Endodermal cell (in vitro differentiated cells): ENCODE data around the gene DSCAML1. TPM values are rescaled to one million over a fixed set of nuclear protein-coding genes. Genes with fewer than 3 reads are reported as not detected.
A peak's percentile ranks its signal among the peaks of the same experiment; 100 is the strongest.

ENCODE experiments used
- DNase-seq: peaks from one replicate; pipeline ENCODE4 v3.0.0-alpha.2; 2017
- H3K27ac ChIP-seq: 2 replicates; pipeline ENCODE4 v1.5.1; 2013; ENCODE audit warnings: mild to moderate bottlenecking, low read depth, low read length, moderate library complexity
- H3K27me3 ChIP-seq: 2 replicates; pipeline ENCODE4 v1.6.1; 2013; ENCODE audit warnings: mild to moderate bottlenecking, low read length, moderate library complexity; ENCODE audit not compliant: insufficient read depth, control insufficient read depth, poor library complexity, severe bottlenecking
- H3K36me3 ChIP-seq: 2 replicates; pipeline ENCODE4 v1.7.0; 2013; ENCODE audit warnings: mild to moderate bottlenecking, low read length, moderate library complexity; ENCODE audit not compliant: control insufficient read depth, insufficient read depth
- H3K4me1 ChIP-seq: one replicate; pipeline ENCODE4 v1.7.0; 2013; ENCODE audit warnings: low read length; ENCODE audit not compliant: control insufficient read depth, insufficient read depth
- H3K4me3 ChIP-seq: 2 replicates; pipeline ENCODE4 v1.5.1; 2013; ENCODE audit warnings: mild to moderate bottlenecking, low read length, moderate library complexity
- H3K9ac ChIP-seq: 2 replicates; pipeline ENCODE4 v1.6.1; 2013; ENCODE audit warnings: mild to moderate bottlenecking, low read length, moderate library complexity; ENCODE audit not compliant: poor library complexity, severe bottlenecking; ENCODE audit errors: extremely low read depth
- H3K9me3 ChIP-seq: 2 replicates; pipeline ENCODE4 v1.6.1; 2013; ENCODE audit warnings: mild to moderate bottlenecking, low read length, moderate library complexity; ENCODE audit not compliant: control insufficient read depth
- H3K27ac Mint-ChIP-seq: 2 replicates; pipeline ENCODE4 v1.8.0; 2020; ENCODE audit warnings: mixed read lengths
- H3K27me3 Mint-ChIP-seq: 2 replicates; pipeline ENCODE4 v1.8.0; 2021; ENCODE audit warnings: mild to moderate bottlenecking, mixed read lengths; ENCODE audit not compliant: insufficient read depth
- H3K36me3 Mint-ChIP-seq: 2 replicates; pipeline ENCODE4 v1.8.0; 2020; ENCODE audit warnings: low read depth, mixed read lengths
- H3K4me1 Mint-ChIP-seq: 2 replicates; pipeline ENCODE4 v1.8.0; 2020; ENCODE audit warnings: mixed read lengths
- H3K4me3 Mint-ChIP-seq: 2 replicates; pipeline ENCODE4 v1.8.0; 2020; ENCODE audit warnings: mild to moderate bottlenecking, moderate library complexity, mixed read lengths
- H3K9me3 Mint-ChIP-seq: 2 replicates; pipeline ENCODE4 v1.8.0; 2020; ENCODE audit warnings: mild to moderate bottlenecking, mixed read lengths
- WGBS, 2 experiments: methylation state at CpG; one replicate each; pipeline versions ENCODE4 v1.1.5 to v1.1.7; 2013; ENCODE audit warnings: missing lambda C conversion rate in 2 of 2, mixed read lengths in 1 of 2; ENCODE audit not compliant: insufficient coverage in 1 of 2, insufficient read length in 1 of 2; 5-methylcytosine and 5-hydroxymethylcytosine counted together
- total RNA-seq, 2 donors: library from RNA; stranded (reverse); fragmentation: NEBNext Ultra II Directional in 1 of 2; extraction: Animal tissue kit (Norgen Biotek cat#: 25700) in 1 of 2; gene quantifications; 2 replicates in 1 of 2; 3 replicates in 1 of 2; pipeline ENCODE4 v1.2.1, GENCODE V29; 2021
- TF ChIP-seq, protein P1 (sequence below): fragments of 200-600 bp; sonication (generic); conservative IDR thresholded peaks from 2 replicates; pipeline ENCODE4 v1.5.0; 2021; ENCODE audit warnings: antibody characterized with exemption, mild to moderate bottlenecking

Gene DSCAML1
- total RNA-seq, 2 donors from 2014 or later: 5.6 to 10.9 TPM

DNA sequence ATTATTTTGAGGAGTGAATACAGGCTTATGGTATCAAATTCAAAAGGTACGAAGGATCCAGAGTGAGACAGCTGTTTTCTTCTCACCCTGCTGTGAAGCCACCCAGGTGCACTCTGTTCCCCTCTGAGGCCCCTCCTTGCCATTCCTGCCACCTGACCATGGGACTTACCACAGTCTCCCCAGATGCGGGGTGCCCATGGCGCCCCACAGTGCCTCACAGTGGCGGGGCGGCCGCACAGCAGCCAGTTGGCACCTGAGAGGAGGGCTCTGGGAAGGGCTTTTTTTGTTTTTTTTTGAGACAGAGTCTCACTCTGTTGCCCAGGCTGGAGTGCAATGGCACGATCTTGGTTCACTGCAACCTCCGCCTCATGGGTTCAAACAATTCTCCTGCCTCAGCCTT, 317.6 kb downstream of the DSCAML1 start:
- no peak overlapping the region for H3K4me3 Mint-ChIP-seq
- Histone ChIP-seq H3K27me3 (peaks cover 6% of the 10 kb centered on the region), H3K27ac (no peak overlapping the region), H3K36me3 (no peaks in the 10 kb centered on the region), H3K9me3 (no peaks in the 10 kb centered on the region), H3K4me1 (no peaks in the 10 kb centered on the region), H3K4me3 (no peak overlapping the region), H3K9ac (no peak overlapping the region)
- H3K4me1 Mint-ChIP-seq: no peaks in the 10 kb centered on the region
- WGBS, 2 experiments: 82 to 97% methylated on average over 6 to 8 of the region's 8 CpGs
- no peaks in the 10 kb centered on the region for H3K9me3 Mint-ChIP-seq
- H3K27ac Mint-ChIP-seq: no peak overlapping the region
- no peaks in the 10 kb centered on the region for H3K27me3 Mint-ChIP-seq
- peak; percentile 78 for DNase-seq
- H3K36me3 Mint-ChIP-seq: no peaks in the 10 kb centered on the region
- TF ChIP-seq, protein P1, sequence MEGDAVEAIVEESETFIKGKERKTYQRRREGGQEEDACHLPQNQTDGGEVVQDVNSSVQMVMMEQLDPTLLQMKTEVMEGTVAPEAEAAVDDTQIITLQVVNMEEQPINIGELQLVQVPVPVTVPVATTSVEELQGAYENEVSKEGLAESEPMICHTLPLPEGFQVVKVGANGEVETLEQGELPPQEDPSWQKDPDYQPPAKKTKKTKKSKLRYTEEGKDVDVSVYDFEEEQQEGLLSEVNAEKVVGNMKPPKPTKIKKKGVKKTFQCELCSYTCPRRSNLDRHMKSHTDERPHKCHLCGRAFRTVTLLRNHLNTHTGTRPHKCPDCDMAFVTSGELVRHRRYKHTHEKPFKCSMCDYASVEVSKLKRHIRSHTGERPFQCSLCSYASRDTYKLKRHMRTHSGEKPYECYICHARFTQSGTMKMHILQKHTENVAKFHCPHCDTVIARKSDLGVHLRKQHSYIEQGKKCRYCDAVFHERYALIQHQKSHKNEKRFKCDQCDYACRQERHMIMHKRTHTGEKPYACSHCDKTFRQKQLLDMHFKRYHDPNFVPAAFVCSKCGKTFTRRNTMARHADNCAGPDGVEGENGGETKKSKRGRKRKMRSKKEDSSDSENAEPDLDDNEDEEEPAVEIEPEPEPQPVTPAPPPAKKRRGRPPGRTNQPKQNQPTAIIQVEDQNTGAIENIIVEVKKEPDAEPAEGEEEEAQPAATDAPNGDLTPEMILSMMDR: peak; percentile 70

DNA sequence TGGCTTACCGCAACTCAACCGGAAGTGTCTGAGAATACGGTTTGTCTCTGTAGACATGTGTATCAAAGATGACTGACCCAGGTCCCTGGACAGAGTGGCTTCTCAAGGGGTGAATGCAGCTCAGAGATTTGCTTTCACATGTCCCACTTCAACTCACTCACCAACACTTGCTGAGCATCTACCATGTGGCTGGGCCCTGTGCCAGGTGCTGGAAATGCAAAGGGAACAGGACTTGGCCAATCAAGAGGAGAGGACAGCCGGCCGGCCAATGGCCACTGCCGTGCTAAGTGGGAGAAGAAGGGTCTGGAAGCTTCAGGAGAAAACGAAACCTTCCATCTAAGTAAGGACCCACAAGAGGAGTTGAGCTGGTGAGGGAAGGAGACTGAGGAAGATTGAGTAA, 318.1 kb downstream of the DSCAML1 start:
- WGBS, 2 experiments: 93 to 94% methylated on average over 7 of the region's 7 CpGs
- Histone ChIP-seq H3K4me1 (no peaks in the 10 kb centered on the region), H3K27ac (no peak overlapping the region), H3K9me3 (no peaks in the 10 kb centered on the region), H3K27me3 (peaks cover 6% of the 10 kb centered on the region), H3K9ac (no peak overlapping the region), H3K4me3 (no peak overlapping the region), H3K36me3 (no peaks in the 10 kb centered on the region)
- no peaks in the 10 kb centered on the region for H3K36me3 Mint-ChIP-seq
- no peak overlapping the region for H3K27ac Mint-ChIP-seq
- no peaks in the 10 kb centered on the region for H3K4me1 Mint-ChIP-seq
- no peak for DNase-seq
- no peak overlapping the region for H3K4me3 Mint-ChIP-seq
- TF ChIP-seq, protein P1: no peak
- H3K9me3 Mint-ChIP-seq: no peaks in the 10 kb centered on the region
- no peaks in the 10 kb centered on the region for H3K27me3 Mint-ChIP-seq

DNA sequence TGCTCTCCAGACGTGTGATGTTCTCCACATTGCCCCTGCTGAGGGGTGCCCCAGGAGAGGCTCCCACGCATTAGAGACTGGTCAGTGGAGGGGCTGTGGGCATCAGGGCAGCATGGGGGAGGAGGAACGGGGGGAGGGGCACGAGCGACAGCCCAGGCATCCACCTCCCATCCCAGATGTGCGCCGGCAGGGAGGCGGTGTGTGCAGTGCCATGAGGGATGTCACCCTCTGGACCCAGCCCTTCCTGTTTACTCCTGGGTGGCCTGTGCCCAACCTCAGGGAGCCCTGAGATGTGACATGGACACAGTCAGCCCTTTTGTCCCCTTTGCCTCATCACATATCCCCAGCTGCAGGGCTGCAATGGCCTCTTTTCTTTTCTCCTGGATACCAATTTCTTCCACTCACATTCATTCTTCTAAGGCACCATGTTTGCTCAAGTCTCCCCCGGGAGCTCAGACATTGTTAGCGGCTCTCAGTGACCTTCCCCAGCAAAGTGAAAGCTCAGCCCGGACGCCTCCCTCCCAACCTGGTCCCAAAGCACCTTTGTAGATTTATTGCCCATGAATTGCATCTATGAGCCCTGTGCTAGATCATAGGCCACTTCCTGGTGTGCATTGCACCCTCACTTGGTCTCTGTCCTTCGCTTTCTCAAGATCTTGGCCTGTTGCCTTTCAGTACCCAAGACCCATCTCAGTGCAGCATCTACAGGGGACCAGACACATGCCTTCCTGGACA, 318.7 kb downstream of the DSCAML1 start:
- no peaks in the 10 kb centered on the region for H3K4me1 ChIP-seq
- H3K4me3 Mint-ChIP-seq: no peak overlapping the region
- no peaks in the 10 kb centered on the region for H3K36me3 ChIP-seq
- no peaks in the 10 kb centered on the region for H3K36me3 Mint-ChIP-seq
- DNase-seq: no peak
- peaks cover 6% of the 10 kb centered on the region for H3K27me3 ChIP-seq
- H3K27ac ChIP-seq: no peak overlapping the region
- H3K4me1 Mint-ChIP-seq: no peaks in the 10 kb centered on the region
- no peak overlapping the region for H3K27ac Mint-ChIP-seq
- TF ChIP-seq, protein P1: no peak
- H3K27me3 Mint-ChIP-seq: no peaks in the 10 kb centered on the region
- 85 to 96% methylated on average over 8 to 13 of the region's 13 CpGs for WGBS, 2 experiments
- no peaks in the 10 kb centered on the region for H3K9me3 Mint-ChIP-seq
- H3K9ac ChIP-seq: no peak overlapping the region
- H3K4me3 ChIP-seq: no peak overlapping the region
- H3K9me3 ChIP-seq: no peaks in the 10 kb centered on the region
